HG03571 (cell line): Measurements from ENCODE around the gene MISP3.

Experiments used
- ATAC-seq: cut with Tn5 transposase; IDR thresholded peaks from one replicate; pipeline ENCODE4 v1.9.1; 2021; ENCODE audit not compliant: unreplicated experiment

The MISP3 gene

DNA sequence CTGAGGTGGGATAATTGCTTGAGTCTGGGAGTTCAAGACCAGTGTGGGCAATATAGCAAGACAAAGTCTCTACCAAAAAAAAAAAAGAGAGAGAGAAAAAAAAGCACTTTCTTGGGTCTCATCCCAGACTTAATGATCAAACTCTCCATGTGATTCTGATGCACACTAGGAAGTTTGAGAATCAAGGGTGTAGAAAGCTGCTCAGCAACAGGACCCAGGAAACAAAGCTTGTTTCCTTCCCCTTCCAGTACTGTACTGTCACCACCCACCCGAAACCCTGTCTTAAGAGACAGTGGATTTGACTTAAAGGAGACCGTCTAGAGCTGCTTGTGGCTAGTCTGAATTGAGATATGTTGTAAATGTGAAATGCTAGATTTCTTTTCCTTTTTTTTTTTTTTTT, 5.8 kb downstream of the MISP3 start:
- no peak for ATAC-seq

DNA sequence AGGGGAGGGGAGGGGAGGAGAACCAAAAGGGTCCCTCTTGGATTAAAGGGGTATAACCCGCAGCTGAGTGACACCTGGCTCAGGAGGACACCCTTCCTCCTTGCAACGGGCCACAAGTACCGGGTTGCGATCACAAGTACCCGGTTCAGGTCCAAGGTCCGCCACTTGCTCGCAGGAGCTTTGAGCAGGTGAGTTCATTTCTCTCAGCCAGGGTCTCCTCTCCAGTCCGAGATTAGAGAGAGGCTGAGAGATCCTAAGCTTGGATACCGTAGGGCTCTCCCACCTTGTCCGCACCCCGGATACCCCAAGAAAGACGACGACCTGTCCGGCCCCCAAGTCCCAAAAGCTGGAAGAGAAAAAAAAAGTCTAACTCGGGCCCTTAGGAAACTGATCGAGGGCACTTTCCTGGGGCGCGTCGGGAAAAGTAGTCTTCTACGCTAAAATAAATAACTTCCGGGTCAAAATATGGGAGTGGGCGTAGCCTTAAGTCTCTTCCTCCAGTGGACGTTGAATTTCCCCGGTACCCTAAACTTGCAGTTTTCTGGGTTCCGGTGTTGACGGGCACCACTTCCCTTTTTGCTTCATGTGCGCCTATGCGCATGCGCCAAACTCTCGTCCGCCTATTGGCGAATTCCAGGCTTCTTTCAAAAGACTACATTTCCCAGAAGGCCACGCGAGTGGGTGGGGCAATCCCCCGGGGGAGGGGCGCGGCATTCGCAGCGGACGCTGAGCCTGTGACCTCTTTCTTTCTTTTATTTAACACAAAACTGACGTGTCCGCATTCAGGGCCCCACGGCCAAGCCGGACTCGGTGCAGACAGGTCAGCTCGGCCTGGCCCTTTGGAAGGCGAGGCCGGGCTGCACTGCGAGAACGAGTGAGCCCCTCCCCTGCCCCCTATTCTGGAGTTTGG, 8.6 kb downstream of the MISP3 start:
- peak; percentile 74 for ATAC-seq

DNA sequence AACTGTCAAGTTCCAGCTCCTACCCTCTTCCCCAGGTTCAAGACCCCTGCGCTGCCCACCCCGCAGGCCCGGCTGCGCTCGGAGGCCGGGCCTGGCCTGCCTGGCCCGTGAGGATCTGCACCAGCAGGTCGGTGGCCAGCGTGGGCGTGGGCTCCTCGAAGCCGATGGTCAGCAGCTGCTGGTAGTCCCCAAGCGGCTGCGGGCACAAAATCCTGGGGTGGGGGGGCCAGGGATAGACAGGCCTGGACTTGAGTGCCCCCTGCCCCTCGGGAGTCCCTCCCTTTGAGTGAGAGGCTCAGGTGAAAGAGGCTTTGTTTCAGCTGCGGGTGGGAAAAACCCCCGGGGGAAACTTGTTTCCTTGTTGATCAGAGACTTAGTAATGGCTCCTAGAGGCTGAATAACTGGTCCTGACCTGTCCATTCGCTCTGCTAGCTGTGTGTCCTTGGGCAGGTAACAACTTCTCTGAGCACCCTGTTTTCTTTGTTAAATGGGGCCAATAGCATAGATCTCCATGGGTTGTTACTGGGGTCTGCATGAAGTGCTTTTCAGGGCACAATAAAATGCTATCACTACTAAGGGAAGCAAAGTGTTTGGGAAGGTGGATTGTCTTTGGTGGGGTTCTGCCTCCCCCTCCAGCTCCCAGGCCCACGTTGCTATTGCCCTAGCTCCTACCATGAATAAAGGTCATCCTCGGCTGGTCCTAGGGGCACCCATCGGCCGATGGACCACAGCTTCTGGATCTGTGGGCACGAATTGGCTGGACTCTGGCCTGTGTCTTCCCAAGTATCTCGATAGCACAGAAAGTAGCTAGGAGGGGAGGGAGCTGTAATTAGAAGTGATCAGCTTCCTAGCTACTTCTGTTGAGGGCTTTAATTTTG, 9.4 kb downstream of the MISP3 start:
- ATAC-seq, result peak; percentile 5

DNA sequence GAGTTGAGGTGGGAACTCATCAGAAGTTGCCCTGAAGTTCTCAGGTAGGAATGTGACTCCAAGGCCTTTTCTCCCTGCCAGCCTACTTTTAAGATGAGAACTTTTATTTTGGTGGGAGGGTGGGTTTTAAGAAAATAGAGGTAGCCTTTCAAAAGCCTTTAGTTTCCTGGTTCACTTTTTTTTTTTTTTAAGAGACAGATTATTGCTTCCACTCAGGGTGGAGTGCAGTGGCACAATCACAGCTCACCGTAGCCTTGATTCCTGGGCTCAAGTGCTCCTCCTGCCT, 10.0 kb downstream of the MISP3 start:
- no peak for ATAC-seq

DNA sequence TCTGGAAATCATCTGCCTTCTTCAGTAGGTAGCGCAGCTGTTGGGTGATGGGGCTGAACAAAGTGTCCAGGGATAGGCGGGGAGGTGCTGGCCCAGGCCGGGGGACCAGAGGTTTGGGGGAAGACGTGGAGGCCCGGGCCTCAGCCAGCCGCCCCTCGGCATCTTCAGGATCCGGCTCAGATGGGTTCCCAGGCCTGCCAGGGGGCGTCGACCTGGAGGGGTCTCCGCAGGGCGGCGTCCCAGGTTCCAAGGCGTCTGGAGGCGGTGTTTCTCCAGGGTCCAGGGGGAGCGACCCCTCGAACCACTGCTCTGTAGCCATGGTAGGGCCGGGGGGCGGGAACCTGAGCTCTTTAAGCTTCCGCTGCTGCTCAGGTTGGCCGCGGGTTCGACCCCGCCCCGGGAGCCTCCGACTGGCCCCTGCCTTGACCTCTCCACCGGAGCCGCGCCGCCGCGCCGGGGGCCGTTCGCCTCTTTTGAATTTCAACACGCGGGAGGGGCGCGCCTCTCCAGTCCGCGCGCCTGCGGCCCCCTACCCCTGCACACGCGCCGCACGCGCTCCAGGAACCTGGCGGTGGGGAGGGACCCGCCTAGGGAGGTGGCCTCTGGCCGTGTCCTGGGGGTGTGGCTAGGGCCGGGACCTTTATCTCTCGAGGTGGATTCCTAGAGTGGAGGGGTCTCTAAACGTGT, 12.9 kb downstream of the MISP3 start, which contains the start of gene C19orf67:
C19orf67 (minus strand) TSS at position 475 of the 687 bp plus-strand sequence; CDS start at position 319, 156 bp downstream.
- ATAC-seq, result no peak

DNA sequence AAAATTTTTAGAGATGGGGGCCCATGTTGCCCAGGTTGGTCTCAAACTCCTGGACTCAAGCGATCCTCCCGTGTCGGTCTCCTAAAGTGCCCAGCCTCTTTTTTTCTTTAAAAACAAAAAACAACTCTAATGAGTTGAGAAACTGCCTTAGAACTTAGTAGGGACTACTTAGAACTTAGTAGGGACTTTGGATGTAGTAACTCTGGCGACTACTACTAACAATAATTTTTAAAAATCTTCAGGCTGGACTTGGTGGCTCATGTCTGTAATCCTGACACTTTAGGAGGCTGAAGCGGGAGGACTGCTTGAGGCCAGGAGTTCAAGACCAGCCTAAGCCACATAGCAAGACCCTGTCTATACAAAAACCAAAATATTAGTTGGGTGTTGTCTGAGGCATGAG, 13.5 kb downstream of the MISP3 start:
- ATAC-seq, result no peak

DNA sequence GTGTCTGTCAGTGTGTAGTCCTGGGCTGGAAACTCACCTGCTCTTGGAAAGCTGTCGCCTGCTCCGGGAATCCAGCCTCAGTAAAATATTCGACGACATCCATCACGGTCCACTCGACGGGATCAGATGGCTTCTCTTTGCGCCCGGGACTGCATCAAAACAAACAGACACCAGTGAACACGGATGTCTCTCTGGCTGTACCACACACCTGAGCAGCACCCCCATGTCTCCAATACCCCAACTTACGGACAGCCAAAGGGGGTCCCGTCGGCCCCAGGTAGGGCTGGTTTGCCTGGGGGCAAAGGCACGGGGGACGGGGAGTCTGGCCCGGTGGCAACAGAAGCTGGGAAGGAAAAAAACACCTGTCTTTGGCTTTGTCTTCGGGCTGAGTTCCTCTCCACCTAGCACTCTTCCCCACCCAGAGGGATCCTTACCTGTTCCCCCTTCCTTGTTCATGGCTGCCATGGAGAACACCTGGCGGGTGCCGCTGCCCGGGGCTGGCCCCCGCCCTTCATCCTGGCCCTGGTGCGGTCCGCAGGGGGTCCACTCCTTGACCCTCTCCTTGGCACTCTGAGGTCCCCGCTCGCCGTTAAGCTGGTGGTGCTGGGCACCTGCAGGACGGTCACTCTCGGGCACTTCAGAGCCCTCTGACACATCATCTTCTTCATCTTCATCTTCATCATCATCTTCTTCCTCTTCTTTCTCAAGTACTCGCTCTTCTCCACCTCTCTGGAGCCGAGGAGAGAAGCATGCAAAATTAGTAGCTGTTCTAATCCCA, 16.2 kb downstream of the MISP3 start:
- ATAC-seq, result no peak

DNA sequence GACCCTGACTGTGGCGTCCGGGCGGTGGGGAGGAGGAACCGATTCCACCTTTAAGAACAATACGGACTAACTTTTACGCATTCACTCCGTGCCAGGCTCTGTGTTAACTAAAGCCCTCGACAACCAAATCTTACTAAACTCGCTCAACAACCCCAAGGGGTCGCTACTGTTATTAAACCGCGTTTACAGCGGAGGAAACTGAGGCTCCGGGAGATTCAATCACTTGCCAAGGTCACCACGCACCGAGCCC, 16.8 kb downstream of the MISP3 start:
- ATAC-seq, result no peak

DNA sequence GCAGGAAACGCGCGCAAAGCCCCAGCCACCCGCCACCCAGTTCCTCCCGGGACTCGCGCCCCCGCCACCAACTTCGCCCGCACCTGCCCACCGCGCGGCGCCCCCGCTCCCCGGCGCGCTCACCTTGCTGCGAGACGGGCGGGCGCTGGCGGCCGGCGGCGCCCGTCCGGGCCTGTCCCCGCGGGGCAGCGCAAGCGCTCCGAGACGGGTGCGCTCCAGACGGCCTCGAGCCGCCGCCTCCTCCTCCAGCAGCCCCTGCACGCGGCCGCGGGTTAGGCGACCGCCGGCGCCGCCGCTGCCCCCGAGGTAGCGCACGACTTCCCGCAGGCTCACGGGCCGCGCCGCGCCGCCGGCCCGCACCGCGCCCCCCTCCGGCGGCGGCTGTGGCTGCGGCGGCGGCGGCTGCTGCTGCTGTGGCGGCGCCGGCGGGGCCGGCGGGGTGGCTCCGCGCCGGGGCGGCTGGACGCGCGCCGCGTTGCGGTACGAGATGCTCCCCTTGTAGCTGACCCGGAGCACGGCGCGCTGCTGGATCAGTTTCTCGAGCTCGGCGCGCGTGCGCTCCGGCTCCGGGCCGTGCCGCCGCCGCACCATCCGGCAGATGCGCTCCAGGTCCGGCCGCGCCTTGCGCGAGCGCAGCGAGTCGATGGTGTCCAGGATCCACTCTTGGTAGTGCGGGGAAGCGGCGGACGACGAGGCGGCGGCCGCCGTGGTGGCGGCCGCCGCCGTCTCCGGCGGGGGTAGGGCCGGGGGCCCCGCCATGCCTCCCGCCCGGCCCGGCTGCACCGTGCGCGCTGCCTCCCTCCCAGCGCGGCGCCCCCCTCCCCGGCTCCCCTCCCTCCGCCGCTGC, 17.3 kb downstream of the MISP3 start:
- ATAC-seq, result peak; percentile 14

DNA sequence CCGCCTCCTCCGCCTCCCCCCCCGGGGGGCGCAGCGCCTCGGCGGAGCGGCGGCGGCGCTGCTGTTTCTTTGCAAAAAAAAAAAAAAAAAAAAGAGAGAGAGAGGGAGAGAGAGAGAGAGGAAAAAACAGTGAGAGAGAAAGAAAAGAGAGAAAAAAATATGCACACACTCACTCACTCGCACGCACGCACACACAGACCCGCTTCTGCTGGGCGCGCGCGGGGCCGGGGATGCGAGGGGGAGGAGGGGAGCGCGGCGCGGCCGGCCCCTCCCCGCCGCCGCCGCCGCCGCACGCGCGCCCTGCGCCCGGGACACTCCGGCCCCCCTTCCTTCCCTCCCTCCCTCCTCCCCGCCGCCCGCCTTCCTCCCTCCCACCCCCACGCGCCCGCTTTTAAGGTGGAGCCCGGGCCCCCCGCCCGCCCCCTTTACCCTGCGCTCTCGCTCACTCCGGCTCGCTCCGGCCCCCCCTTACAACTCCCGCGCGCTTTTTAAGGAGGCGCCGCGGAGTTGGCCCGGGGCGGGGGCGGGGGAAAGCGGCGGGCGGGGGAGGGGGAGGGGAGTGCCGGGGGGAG, 18.0 kb downstream of the MISP3 start, which contains the start of gene SAMD1:
SAMD1 (minus strand) TSS at position 243 of the 572 bp plus-strand sequence.
- ATAC-seq, result peak; percentile 48

DNA sequence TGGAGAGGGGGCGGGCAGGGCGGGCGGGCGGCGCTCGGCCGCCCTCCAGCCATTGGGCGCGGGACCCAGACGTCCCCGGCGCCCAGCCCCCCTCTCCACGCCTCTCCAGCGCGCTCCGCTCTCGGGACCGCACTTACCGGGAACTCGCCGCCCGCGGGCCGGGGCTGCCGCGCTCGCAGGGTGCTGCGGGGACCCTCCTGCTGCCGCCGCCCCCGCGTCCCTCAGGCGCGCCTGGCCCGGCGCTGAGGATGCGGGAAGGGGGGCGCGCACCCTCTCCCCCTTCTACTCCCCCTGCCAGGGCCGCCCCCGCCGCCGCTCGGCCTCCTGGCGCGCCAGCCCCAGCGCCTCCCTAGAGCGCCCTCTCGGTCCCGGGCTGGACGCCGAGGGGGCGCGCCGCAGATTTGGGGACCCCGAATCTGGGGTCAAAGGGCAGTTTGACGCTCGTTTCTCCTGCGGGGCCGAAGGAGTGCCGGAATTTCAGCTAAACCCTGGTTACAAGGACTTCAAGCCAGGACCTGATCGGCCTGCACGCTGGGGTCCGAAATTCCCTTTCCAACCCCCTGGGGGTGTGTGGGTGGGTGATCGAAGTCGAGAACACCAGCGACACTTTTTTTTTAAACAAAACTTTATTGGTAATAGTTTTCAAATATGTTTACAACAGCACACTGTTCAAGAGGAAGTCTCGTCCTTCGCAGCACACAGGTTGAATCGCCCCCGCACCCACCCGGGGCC, 18.7 kb downstream of the MISP3 start:
- ATAC-seq, result peak; percentile 39

DNA sequence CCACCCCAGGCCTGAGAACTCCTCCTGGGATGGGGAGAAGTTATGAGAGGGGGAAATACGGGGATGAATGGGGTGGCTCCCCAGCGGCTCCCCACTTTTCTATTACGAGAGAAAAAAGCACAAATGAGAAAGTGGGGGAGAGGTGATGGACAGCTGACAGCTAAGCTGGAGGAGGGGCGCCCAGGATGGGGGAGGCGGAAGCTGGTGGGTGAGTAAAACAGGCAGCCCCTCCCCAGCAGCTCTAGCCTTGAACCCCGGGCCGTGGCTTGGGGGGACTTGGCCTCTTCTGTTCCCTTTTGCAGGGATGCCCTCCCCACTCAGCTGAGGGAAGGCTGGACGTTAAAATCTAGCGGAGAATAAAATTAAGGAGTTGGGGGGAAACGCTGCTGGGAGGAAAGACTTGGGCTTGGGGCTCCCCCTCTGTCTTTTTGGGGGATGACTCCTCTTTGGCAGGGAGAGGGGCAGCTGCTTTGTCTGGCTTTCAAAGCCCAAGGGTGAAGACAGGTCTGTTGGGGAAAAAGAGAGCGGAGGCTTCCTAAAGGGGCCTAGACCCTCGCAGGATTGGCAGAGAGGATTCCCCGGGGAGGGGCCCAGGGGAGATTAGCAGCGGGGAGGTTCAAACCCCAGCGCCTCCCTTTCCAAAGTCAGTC, 19.4 kb downstream of the MISP3 start:
- peak; percentile 2 for ATAC-seq

DNA sequence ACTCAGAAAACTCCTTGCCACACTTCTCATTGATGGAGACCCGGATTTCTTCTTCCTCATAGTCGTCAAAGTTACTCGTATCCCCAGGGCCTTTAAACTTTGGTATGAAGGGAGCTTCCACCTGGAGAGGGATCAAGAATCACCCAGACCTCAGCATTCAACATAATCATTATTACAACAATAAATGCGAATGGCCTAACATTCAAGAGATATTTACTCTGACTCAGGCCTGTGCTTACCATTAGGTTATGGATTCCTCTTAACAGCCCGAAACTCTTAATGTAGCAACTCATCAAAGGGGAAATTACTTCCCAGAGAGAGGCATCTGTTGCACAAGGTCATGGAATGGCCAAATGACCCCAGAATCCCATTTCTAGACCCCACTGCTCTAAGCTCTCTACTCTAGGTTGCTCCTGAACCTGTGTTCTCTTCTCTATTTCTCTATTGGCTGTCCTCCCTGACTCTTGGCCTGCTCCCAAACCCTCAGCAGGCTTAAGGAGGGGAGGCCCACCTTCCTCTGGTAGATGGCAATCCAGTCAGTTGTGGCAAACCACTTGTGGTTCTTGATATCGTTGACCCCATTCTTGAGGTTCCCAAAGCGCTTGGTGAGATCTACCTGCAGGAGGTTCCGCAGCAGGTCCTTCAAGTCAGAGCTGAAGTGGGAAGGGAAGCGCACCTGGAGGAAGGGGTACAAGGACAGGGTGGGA, 20.7 kb downstream of the MISP3 start:
- ATAC-seq, result no peak

DNA sequence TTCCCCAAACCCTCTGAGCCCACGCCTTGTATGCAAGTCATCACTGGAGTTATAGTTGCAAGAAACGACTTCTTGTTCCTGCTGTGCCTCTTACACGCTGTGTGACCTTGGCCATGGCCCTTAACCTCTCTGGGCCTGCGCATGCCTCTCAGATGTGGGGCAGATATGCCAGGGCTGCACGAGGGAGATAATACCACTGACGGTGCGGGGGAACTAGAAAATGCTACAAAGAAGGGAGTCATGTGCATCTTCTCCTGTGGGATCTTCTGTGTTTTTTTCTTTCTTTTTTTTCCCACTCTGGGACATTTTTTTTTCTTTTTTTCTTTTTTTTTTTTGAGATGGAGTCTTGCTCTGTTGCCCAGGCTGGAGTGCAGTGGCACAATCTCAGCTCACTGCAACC, 22.3 kb downstream of the MISP3 start:
- ATAC-seq, result no peak

DNA sequence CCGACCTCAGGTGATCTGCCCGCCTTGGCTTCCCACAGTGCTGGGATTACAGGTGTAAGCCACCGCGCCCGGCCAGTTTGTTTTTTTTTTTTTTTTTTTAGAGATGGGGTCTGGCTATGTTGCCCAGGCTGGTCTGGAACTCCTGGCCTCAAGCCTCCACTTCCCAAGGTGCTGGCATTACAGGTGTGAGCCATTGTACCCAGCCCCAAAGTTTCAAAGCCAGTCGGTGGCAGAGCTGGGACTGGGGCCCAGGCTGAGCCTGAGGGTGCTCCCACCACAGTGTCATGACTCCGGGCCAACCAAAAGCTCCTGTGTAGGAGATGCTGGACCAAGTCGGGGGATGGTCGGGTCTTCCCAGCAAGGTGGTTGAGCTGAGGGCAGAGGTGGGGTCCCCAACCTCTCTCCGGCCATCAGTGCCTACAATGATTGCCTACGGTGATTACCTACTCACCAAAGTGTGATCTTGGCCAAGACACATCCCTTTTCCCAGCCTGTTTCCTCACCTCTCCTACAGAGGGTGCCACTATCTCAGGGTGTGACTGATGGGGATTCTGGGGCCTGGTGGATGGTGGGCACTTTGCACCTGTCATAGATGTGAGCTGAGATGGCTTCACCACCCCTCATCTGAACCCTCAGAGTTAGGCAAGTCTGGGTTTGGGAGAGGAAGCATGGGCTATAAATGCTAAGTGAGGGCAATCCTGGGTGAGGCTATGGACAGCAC, 23.8 kb downstream of the MISP3 start:
- no peak for ATAC-seq

DNA sequence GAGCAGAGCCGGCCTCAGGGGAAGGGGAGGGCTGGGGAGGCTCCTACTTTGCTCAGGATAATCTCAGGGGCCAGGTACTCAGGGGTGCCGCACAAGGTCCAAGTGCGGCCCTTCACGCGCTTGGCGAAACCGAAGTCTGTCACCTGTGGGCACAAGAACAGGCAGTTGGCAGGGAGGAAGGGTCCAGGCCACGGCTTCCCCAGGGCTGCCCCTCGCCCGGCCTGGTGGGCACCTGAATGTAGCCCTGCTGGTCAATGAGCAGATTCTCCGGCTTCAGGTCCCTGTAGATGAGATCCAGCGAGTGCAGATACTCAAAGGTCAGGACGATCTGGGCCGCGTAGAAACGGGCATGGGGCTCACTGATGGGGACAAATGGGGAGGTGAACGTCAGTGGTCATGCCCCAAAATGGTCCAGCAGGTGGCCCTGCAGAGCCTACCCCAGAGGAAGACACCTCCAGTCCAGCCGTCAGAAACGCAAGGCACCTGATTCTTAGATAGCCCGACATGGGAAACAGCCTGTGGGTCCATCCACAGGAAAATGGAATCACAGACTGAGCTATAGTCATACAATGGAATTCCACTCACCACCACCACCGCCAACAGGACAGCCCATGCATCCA, 25.1 kb downstream of the MISP3 start:
- ATAC-seq, result no peak
